A673 (cell line): ENCODE results near the gene ENO3.

Source experiments
- CTCF ChIP-seq: fragments of 300-800, 200-600 bp; sonication (generic); conservative IDR thresholded peaks from 2 replicates; pipeline ENCODE4 v1.5.1; 2017; ENCODE audit warnings: low read depth, mild to moderate bottlenecking, antibody characterized with exemption, low read length, moderate library complexity, mixed read lengths
- EZH2 ChIP-seq: fragments of 200-600 bp; sonication (generic); IDR thresholded peaks from 2 replicates; pipeline ENCODE4 v1.6.1; 2017; ENCODE audit warnings: borderline replicate concordance, low read depth, mild to moderate bottlenecking, mixed read lengths, antibody characterized with exemption, low read length; ENCODE audit not compliant: poor library complexity, severe bottlenecking

- no peak for TF ChIP-seq CTCF
- TF ChIP-seq EZH2, result no peak
Observed at GRCh38 chr17:4978726-4979125, 27.8 kb downstream of the ENO3 start.
